ENCODE data around the gene CLEC11A.
"Not testable (repeated sequence)": the region's sequence is repeated elsewhere in the genome, so short reads cannot be mapped to it uniquely, and the experiment has no call there.

CLEC11A gene

DNA sequence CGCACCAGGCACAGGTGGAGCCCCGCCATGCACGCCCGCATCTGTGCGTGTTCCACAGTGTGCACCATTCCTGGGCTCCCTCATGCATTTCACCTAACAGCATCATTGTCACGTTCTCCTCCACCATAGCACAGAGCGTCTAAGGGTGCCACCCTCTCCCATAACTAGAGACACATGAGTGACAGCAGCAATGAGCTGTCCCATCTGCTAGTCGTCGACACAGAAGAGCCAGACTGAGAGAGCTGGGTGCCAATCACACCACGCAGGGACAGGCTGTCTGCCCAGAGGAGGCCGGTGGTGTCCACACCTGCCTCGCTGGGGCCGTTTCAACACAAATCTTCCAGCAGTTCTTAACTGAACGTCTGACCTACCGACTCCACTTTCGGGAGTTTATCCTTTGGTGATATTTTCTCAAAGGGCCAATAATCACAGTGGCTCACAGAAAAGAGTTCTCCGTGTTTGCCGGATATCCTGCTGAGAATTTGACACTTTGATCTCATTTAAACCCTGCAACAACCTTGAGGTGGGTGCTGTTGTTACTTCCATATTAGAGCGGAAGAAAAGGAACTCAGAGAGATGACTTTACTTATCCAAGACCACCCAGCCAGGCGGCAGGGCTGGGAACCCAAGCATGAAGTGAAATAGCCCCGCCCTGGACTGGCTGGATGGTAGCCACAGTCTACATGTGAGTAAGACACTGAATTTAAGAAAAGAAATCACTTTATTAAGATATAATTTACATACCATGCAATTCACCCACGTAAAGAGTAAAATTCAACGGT is 16.2 kb downstream of the CLEC11A start:
- DNase-seq (ENCODE audit: insufficient read length, low spot score), result peak; percentile 8
- TF ChIP-seq, protein P1, sequence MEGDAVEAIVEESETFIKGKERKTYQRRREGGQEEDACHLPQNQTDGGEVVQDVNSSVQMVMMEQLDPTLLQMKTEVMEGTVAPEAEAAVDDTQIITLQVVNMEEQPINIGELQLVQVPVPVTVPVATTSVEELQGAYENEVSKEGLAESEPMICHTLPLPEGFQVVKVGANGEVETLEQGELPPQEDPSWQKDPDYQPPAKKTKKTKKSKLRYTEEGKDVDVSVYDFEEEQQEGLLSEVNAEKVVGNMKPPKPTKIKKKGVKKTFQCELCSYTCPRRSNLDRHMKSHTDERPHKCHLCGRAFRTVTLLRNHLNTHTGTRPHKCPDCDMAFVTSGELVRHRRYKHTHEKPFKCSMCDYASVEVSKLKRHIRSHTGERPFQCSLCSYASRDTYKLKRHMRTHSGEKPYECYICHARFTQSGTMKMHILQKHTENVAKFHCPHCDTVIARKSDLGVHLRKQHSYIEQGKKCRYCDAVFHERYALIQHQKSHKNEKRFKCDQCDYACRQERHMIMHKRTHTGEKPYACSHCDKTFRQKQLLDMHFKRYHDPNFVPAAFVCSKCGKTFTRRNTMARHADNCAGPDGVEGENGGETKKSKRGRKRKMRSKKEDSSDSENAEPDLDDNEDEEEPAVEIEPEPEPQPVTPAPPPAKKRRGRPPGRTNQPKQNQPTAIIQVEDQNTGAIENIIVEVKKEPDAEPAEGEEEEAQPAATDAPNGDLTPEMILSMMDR (IDR thresholded peaks at IDR 0.05; ENCODE audit: insufficient read depth, missing control alignments), result no peak
- FAIRE-seq, result no peak

DNA sequence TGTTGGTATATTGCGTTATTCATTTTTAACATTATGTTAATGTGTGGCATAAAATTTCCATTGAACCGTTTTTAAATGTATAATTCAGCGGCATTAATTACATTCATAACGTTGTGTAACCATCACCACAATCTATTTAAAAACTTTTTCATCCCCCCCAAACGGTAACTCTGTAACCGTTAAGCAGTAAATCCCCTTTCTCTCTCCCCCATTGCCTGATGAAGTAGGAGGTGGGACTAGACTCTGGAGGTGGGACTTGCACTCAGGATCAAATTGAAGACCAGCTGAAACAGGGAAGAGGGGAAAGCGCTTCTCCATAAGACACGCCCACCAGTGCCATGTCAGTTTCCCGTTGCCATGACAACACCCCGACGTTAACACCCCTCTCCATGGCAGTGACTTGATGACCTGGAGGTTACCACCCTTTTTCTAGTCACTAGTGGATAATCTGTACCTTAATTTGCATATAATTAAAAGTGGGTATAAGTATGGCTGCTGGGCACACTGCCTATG is 16.8 kb downstream of the CLEC11A start:
- no peak for FAIRE-seq
- TF ChIP-seq, protein P1 (IDR thresholded peaks at IDR 0.05; ENCODE audit: insufficient read depth, missing control alignments), result no peak
- peak; percentile 7 for DNase-seq (ENCODE audit: insufficient read length, low spot score)

DNA sequence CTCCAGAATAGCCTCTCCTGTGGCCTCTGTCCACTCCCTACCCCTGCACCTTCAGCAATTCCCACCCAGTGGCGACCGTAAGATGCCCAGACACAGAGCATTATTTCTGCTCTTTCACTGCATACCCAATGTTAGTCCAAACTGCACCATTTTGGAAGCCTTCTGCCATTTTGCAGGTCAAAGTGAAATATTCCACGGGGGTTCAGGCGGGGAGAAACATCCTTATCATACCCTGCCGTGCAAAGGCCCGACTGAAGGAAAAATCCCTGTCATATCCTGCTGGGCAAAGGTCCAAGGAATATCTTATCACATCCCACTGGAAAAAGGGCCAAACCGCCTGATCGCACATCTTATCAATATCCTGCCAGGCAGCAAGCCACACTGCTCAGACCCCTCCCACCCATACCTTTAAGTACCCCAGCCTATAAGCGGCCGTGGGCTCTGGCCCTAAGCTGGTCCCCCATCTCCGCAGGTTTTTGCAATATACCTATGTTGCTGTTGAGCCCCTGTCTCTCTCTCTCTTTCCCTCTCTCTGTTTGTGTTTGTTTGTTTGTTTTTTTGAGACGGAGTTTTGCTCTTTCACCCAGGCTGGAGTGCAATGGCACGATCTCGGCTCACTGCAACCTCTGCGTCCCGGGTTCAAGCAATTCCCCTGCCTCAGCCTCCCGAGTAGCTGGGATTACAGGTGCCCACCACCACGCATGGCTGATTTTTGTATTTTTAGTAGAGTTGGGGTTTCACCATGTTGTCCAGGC is 18.2 kb downstream of the CLEC11A start:
- no peak for FAIRE-seq
- TF ChIP-seq, protein P1 (IDR thresholded peaks at IDR 0.05; ENCODE audit: insufficient read depth, missing control alignments), result no peak
- no peak for DNase-seq (ENCODE audit: insufficient read length, low spot score)

DNA sequence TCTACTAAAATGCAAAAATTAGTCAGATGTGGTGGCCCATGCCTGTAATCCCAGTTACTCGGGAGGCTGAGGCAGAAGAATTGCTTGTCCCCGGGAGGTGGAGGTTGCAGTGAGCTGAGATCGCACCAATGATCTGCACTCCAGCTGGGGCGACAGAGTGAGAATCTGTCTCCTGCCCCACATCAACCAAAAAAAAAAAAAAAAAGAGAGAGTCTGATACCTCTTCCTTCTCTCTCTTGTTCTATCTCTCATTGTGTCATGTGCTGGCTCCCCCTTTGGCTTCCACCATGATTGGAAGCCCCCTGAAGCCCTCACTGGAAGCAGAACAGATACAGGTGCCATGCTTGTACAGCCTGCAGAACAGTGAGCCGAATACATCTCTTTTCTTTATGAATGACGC is 20.4 kb downstream of the CLEC11A start:
- DNase-seq (ENCODE audit: insufficient read length, low spot score) (no peak), FAIRE-seq (no peak)
- TF ChIP-seq, protein P1 (IDR thresholded peaks at IDR 0.05; ENCODE audit: insufficient read depth, missing control alignments), result no peak

DNA sequence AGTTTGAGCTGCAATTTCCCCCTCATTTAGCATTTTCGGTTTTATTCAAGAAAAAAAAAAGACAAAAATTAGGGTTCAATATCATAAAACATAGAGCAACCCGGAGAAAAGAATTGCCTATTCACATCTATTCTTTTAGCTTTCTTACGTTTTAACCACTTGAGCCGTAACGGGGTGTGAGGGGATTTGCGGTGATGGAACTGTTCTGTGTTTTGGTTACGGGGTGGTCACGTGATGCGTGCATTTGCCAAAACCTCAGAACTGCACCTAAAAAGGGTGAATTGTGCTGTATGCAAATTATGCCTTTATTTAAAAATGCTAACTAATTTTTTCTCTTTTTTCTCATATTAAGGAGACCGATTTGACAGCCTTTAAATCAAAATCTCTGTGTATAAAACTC is 22.1 kb downstream of the CLEC11A start:
- TF ChIP-seq, protein P1 (IDR thresholded peaks at IDR 0.05; ENCODE audit: insufficient read depth, missing control alignments), result no peak
- FAIRE-seq, result no peak

DNA sequence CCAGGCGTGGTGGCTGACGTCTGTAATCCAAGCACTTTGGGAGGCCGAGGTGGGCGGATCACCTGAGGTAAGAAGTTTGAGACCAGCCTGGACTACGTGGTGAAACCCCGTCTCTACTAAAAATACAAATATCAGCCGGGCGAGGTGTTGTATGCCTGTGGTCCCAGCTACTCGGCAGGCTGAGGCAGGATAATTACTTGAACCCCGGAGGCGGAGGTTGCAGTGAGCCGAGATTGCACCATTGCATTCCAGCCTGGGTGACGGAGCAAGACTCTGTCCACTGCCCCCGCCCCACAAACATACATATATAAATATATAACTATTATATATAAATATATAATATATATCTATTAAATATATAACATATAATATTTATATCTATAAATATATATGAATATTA is 24.0 kb downstream of the CLEC11A start:
- not testable (repeated sequence) for FAIRE-seq; DNase-seq (ENCODE audit: insufficient read length, low spot score)

More for the DNA sequence above, 22.1 kb downstream of the CLEC11A start:
- DNase-seq (ENCODE audit: insufficient read length, low spot score), result no peak

DNA sequence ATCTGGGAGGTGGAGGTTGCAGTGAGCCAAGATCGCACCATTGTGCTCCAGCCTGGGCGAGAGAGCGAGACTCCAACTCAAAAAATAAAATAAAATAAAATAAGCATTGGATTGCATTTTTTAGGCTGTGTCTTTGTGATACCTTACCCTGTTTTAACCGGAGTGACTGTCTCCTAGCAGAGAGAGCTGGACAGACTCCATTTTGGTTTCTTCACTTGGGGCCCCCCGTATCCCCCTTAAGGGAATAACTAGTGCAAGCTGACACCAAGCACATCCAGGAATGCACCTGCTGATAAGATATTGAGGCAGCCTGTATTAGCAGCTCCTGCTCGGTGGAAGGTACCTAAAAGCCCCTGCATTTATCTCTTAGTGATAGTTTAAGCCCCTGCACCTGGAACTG is 26.3 kb downstream of the CLEC11A start:
- TF ChIP-seq, protein P1 (IDR thresholded peaks at IDR 0.05; ENCODE audit: insufficient read depth, missing control alignments), result no peak
- no peak for DNase-seq (ENCODE audit: insufficient read length, low spot score)
- FAIRE-seq, result no peak

Measured in D721Med (cell line).